AG04450 (cell line): ENCODE data around the gene RAB11A. TPM values are rescaled to one million over a fixed set of nuclear protein-coding genes. Genes with fewer than 3 reads are reported as not detected.

ENCODE experiments used
- CTCF ChIA-PET: fragments of 300-600, 350-600 bp; formaldehyde crosslinking; extraction: SDS; loops from one replicate; lab custom pipeline; 2022; ENCODE audit warnings: antibody characterized with exemption, inconsistent platforms; lab: Charles Lee
- POLR2A ChIA-PET: fragments of 350-600 bp; formaldehyde crosslinking; extraction: SDS; loops from one replicate; lab custom pipeline; 2021; ENCODE audit warnings: antibody characterized with exemption, inconsistent platforms; lab: Yijun Ruan, JAX
- DNase-seq: peaks from one replicate; pipeline ENCODE4 v3.0.0-alpha.2; 2011; ENCODE audit warnings: low read depth, low spot score
- H3K27ac ChIP-seq: one replicate; pipeline ENCODE4 v1.5.1; 2012; ENCODE audit warnings: low read depth, low read length, control low read depth
- H3K27me3 ChIP-seq: one replicate; pipeline ENCODE4 v1.6.0; 2012; ENCODE audit warnings: low read length; ENCODE audit not compliant: control insufficient read depth, insufficient read depth
- H3K4me3 ChIP-seq: 2 replicates; pipeline ENCODE4 v1.5.1; 2011; ENCODE audit warnings: mild to moderate bottlenecking, low read depth, low read length, control low read depth
- H3K9me3 ChIP-seq: 2 replicates; pipeline ENCODE4 v1.5.1; 2012; ENCODE audit warnings: low read length; ENCODE audit not compliant: control insufficient read depth, insufficient read depth
- CTCF ChIP-seq: IDR thresholded peaks from 2 replicates; pipeline ENCODE4 v1.5.1; 2011; ENCODE audit warnings: low read depth, low read length, control low read depth, inconsistent platforms
- polyA plus RNA-seq: library from polyadenylated mRNA; depleted of rRNA; stranded (reverse); fragments of >200 nt; gene quantifications from 2 replicates; pipeline ENCODE4 v1.2.3, GENCODE V29; 2011

RAB11A gene
- polyA plus RNA-seq, 1 experiment = 399 TPM

GRCh38 chr15:65917407-65917756, 48.1 kb downstream of the RAB11A start:
- no peak for TF ChIP-seq CTCF
- Histone ChIP-seq H3K4me3 (no peak overlapping the region), H3K9me3 (no peaks in the 10 kb centered on the region), H3K27ac (no peak overlapping the region), H3K27me3 (no peaks in the 10 kb centered on the region)
- no peak for DNase-seq
- ChIA-PET CTCF (interaction anchor here (0.5 to 1.1 kb wide), 3 partner anchors 157 to 370 kb away, joined by 4 to 5 read pairs (median 4); no protein-coding TSS in a partner anchor), POLR2A (interaction anchor here (0.5 to 0.6 kb wide), 2 partner anchors 220 to 401 kb away, joined by 3 read pairs; no protein-coding TSS in a partner anchor)

GRCh38 chr15:65917936-65918335, 48.6 kb downstream of the RAB11A start:
- POLR2A ChIA-PET = interaction anchor here (0.5 to 0.6 kb wide), 2 partner anchors 220 to 401 kb away, joined by 3 read pairs; no protein-coding TSS in a partner anchor
- Histone ChIP-seq H3K27ac (no peak overlapping the region), H3K4me3 (no peak overlapping the region), H3K9me3 (no peaks in the 10 kb centered on the region), H3K27me3 (peaks cover 5% of the 10 kb centered on the region)
- CTCF ChIA-PET = interaction anchor here (1.1 kb wide), 1 partner anchor 370 kb away, joined by 4 read pairs; no protein-coding TSS in a partner anchor
- DNase-seq = no peak
- TF ChIP-seq CTCF = no peak

- ChIA-PET CTCF (no interaction called here), POLR2A (no interaction called here)
- Histone ChIP-seq H3K27ac (no peak overlapping the region), H3K9me3 (no peaks in the 10 kb centered on the region), H3K4me3 (no peak overlapping the region), H3K27me3 (peaks cover 5% of the 10 kb centered on the region)
- DNase-seq = no peak
- no peak for TF ChIP-seq CTCF
These were observed 49.1 kb downstream of the RAB11A start for GRCh38 chr15:65918357-65918920.

- no peak overlapping the region for H3K4me3 ChIP-seq
- H3K9me3 ChIP-seq = no peaks in the 10 kb centered on the region
- peaks cover 5% of the 10 kb centered on the region for H3K27me3 ChIP-seq
- ChIA-PET POLR2A (no interaction called here), CTCF (no interaction called here)
- DNase-seq = no peak
- no peak overlapping the region for H3K27ac ChIP-seq
- no peak for TF ChIP-seq CTCF
These were observed 49.7 kb downstream of the RAB11A start for GRCh38 chr15:65918945-65919344.

GRCh38 chr15:65919353-65919752, 50.1 kb downstream of the RAB11A start:
- POLR2A ChIA-PET = no interaction called here
- Histone ChIP-seq H3K27me3 (peaks cover 5% of the 10 kb centered on the region), H3K4me3 (no peak overlapping the region), H3K9me3 (no peaks in the 10 kb centered on the region), H3K27ac (no peak overlapping the region)
- no peak for DNase-seq
- no peak for TF ChIP-seq CTCF
- CTCF ChIA-PET = no interaction called here
